ENCODE measurements around the gene SLC4A11.

Gene SLC4A11

GRCh38 chr20:3255728-3256127 lies 16.7 kb upstream of the SLC4A11 start:
- H3K27ac ChIP-seq (replicated peaks), result no peak overlapping the region
- no peak for TF ChIP-seq SPI1 (IDR thresholded peaks at IDR 0.05; ENCODE audit: borderline replicate concordance, low read depth)
- H3K27me3 ChIP-seq (ENCODE audit: insufficient read depth, poor library complexity, severe bottlenecking), result no peaks in the 10 kb centered on the region
- H3K4me3 ChIP-seq (replicated peaks; ENCODE audit: insufficient read depth, low read length), result no peak overlapping the region
- DNase-seq (ENCODE audit: low read depth in 1 of 2, low spot score in 1 of 2), result no peak

GRCh38 chr20:3251806-3252205 lies 12.8 kb upstream of the SLC4A11 start:
- TF ChIP-seq REST (IDR thresholded peaks at IDR 0.05; ENCODE audit: insufficient replicate concordance, low read depth), result no peak
- no peak for TF ChIP-seq SPI1 (IDR thresholded peaks at IDR 0.05; ENCODE audit: borderline replicate concordance, low read depth)
- H3K4me3 ChIP-seq (replicated peaks; ENCODE audit: insufficient read depth, low read length), result no peak overlapping the region
- H3K27ac ChIP-seq (replicated peaks), result no peak overlapping the region
- peaks cover 19% of the 10 kb centered on the region for H3K27me3 ChIP-seq (ENCODE audit: insufficient read depth, poor library complexity, severe bottlenecking)
- no peak for DNase-seq (ENCODE audit: low read depth in 1 of 2, low spot score in 1 of 2)

- no peak for DNase-seq (ENCODE audit: low read depth in 1 of 2, low spot score in 1 of 2)
- H3K27me3 ChIP-seq (ENCODE audit: insufficient read depth, poor library complexity, severe bottlenecking), result peaks cover 19% of the 10 kb centered on the region
- TF ChIP-seq CTCF (IDR thresholded peaks at IDR 0.05; ENCODE audit: insufficient read depth, low read length) (no peak), POLR2AphosphoS5 (IDR thresholded peaks at IDR 0.05; ENCODE audit: low read depth) (no peak), GABPA (IDR thresholded peaks at IDR 0.05; ENCODE audit: low read depth) (no peak), REST (IDR thresholded peaks at IDR 0.05; ENCODE audit: insufficient replicate concordance, low read depth) (no peak), SPI1 (IDR thresholded peaks at IDR 0.05; ENCODE audit: borderline replicate concordance, low read depth) (no peak)
- no peak overlapping the region for H3K4me3 ChIP-seq (replicated peaks; ENCODE audit: insufficient read depth, low read length)
- no peak overlapping the region for H3K27ac ChIP-seq (replicated peaks)
Measured at GRCh38 chr20:3250091-3250504, 11.1 kb upstream of the SLC4A11 start.

- peak overlapping the region; percentile 11 for H3K4me3 ChIP-seq (replicated peaks; ENCODE audit: insufficient read depth, low read length)
- peaks cover 19% of the 10 kb centered on the region for H3K27me3 ChIP-seq (ENCODE audit: insufficient read depth, poor library complexity, severe bottlenecking)
- DNase-seq (ENCODE audit: low read depth in 1 of 2, low spot score in 1 of 2), result no peak
- TF ChIP-seq CTCF (IDR thresholded peaks at IDR 0.05; ENCODE audit: insufficient read depth, low read length) (no peak), GABPA (IDR thresholded peaks at IDR 0.05; ENCODE audit: low read depth) (no peak), REST (IDR thresholded peaks at IDR 0.05; ENCODE audit: insufficient replicate concordance, low read depth) (no peak), SPI1 (IDR thresholded peaks at IDR 0.05; ENCODE audit: borderline replicate concordance, low read depth) (no peak), POLR2AphosphoS5 (IDR thresholded peaks at IDR 0.05; ENCODE audit: low read depth) (no peak)
- no peak overlapping the region for H3K27ac ChIP-seq (replicated peaks)
Measured at GRCh38 chr20:3248993-3249347, 10.0 kb upstream of the SLC4A11 start.
